HUDEP-2 (cell line): ENCODE results near the gene ZNF536.

Source experiments
- DNase-seq, 76 experiments: peaks; one replicate each; lab custom pipeline; 2025; ENCODE audit not compliant: unreplicated experiment in 76 of 76; lab: John Stamatoyannopoulos, UW

The ZNF536 gene

GRCh38 chr19:30519607-30520205 is 147.5 kb downstream of the ZNF536 start:
- DNase-seq: no peak

- DNase-seq: no peak
Observed at GRCh38 chr19:30520735-30521479, 148.7 kb downstream of the ZNF536 start.

GRCh38 chr19:30521937-30522336 is 149.8 kb downstream of the ZNF536 start:
- no peak for DNase-seq

- no peak for DNase-seq
Observed at GRCh38 chr19:30522341-30522740, 150.2 kb downstream of the ZNF536 start.

GRCh38 chr19:30523791-30524190 is 151.6 kb downstream of the ZNF536 start:
- DNase-seq: no peak

- DNase-seq: no peak
Observed at GRCh38 chr19:30525383-30525782, 153.2 kb downstream of the ZNF536 start.

- no peak for DNase-seq
Observed at GRCh38 chr19:30528919-30529318, 156.7 kb downstream of the ZNF536 start.

- DNase-seq: no peak
Observed at GRCh38 chr19:30529876-30530275, 157.7 kb downstream of the ZNF536 start.

GRCh38 chr19:30530751-30531150 is 158.6 kb downstream of the ZNF536 start:
- DNase-seq: no peak

GRCh38 chr19:30535011-30535410 is 162.8 kb downstream of the ZNF536 start:
- DNase-seq: no peak

- no peak for DNase-seq
Observed at GRCh38 chr19:30536975-30537374, 164.8 kb downstream of the ZNF536 start.

GRCh38 chr19:30539315-30539714 is 167.1 kb downstream of the ZNF536 start:
- DNase-seq: no peak

- no peak for DNase-seq
Observed at GRCh38 chr19:30539981-30540380, 167.8 kb downstream of the ZNF536 start.

- no peak for DNase-seq
Observed at GRCh38 chr19:30540761-30541160, 168.6 kb downstream of the ZNF536 start.

GRCh38 chr19:30541575-30541974 is 169.4 kb downstream of the ZNF536 start:
- no peak for DNase-seq

- no peak for DNase-seq
Observed at GRCh38 chr19:30543243-30543945, 171.2 kb downstream of the ZNF536 start.

GRCh38 chr19:30545752-30546151 is 173.6 kb downstream of the ZNF536 start:
- no peak for DNase-seq

GRCh38 chr19:30546332-30546731 is 174.1 kb downstream of the ZNF536 start:
- peak in 25 of 76 experiments; percentile 4 to 44 (median 14) for DNase-seq

- DNase-seq: no peak
Observed at GRCh38 chr19:30547246-30547645, 175.1 kb downstream of the ZNF536 start.

GRCh38 chr19:30549151-30549550 is 177.0 kb downstream of the ZNF536 start:
- no peak for DNase-seq

GRCh38 chr19:30551271-30551670 is 179.1 kb downstream of the ZNF536 start:
- DNase-seq: no peak

GRCh38 chr19:30552593-30552992 is 180.4 kb downstream of the ZNF536 start:
- no peak for DNase-seq
